Measurements from ENCODE around the gene TRAPPC12. TPM values are rescaled to one million over a fixed set of nuclear protein-coding genes. Genes with fewer than 3 reads are reported as not detected.

The TRAPPC12 gene
- total RNA-seq, 3 donors from 2014 or later, result 76.9 to 102 (median 97.8) TPM

DNA sequence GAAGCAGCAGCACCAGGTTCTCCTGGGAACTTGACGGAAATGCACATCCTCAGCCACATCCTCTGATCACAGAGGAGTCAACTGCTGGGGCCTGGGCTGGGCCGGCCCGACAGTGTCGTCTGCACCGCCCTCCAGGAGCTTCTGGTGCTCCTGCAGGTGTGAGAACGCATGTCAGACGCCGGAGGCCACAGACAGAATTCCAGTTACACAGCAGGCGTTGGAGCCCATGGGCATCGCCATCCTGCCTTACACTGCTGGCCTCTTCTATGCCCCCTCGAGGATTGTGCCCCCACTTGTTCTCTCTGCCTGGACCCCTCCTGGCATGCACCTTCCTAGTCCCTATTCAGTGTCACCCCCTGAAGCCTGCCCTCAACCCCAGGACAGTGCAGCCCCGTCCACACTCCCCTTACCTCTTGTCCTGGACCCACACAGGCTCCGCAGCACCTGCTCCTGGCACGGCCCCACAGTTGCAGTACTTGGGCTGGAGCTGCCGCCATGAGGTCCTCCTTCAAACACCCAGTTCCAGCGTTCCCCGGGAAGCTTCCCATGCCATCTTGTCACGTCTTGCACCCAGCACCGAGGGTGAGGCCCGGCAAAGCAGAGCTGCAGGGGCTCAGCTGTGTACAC is 102.4 kb downstream of the TRAPPC12 start:
- intact Hi-C loops (cut with DNase I, micrococcal nuclease), result no loop called here
- ATAC-seq, result no peak
- TF ChIP-seq, protein P1, sequence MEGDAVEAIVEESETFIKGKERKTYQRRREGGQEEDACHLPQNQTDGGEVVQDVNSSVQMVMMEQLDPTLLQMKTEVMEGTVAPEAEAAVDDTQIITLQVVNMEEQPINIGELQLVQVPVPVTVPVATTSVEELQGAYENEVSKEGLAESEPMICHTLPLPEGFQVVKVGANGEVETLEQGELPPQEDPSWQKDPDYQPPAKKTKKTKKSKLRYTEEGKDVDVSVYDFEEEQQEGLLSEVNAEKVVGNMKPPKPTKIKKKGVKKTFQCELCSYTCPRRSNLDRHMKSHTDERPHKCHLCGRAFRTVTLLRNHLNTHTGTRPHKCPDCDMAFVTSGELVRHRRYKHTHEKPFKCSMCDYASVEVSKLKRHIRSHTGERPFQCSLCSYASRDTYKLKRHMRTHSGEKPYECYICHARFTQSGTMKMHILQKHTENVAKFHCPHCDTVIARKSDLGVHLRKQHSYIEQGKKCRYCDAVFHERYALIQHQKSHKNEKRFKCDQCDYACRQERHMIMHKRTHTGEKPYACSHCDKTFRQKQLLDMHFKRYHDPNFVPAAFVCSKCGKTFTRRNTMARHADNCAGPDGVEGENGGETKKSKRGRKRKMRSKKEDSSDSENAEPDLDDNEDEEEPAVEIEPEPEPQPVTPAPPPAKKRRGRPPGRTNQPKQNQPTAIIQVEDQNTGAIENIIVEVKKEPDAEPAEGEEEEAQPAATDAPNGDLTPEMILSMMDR (IDR thresholded peaks at IDR 0.05), result no peak
- Histone ChIP-seq H3K9me3 (no peaks in the 10 kb centered on the region), H3K4me1 (ENCODE audit: low read depth) (peaks cover 8% of the 10 kb centered on the region), H3K36me3 (ENCODE audit: low read depth) (no peaks in the 10 kb centered on the region), H3K4me3 (no peak overlapping the region)
- DNase-seq, result no peak

- intact Hi-C loops (cut with DNase I, micrococcal nuclease), result no loop called here
- no peak for ATAC-seq
- DNase-seq, result no peak
- TF ChIP-seq, protein P1 (IDR thresholded peaks at IDR 0.05), result no peak
- Histone ChIP-seq H3K9me3 (no peaks in the 10 kb centered on the region), H3K36me3 (ENCODE audit: low read depth) (no peaks in the 10 kb centered on the region), H3K4me1 (ENCODE audit: low read depth) (peaks cover 8% of the 10 kb centered on the region), H3K4me3 (no peak overlapping the region)
These were observed 102.9 kb downstream of the TRAPPC12 start for GRCh38 chr2:3482363-3482821.

DNA sequence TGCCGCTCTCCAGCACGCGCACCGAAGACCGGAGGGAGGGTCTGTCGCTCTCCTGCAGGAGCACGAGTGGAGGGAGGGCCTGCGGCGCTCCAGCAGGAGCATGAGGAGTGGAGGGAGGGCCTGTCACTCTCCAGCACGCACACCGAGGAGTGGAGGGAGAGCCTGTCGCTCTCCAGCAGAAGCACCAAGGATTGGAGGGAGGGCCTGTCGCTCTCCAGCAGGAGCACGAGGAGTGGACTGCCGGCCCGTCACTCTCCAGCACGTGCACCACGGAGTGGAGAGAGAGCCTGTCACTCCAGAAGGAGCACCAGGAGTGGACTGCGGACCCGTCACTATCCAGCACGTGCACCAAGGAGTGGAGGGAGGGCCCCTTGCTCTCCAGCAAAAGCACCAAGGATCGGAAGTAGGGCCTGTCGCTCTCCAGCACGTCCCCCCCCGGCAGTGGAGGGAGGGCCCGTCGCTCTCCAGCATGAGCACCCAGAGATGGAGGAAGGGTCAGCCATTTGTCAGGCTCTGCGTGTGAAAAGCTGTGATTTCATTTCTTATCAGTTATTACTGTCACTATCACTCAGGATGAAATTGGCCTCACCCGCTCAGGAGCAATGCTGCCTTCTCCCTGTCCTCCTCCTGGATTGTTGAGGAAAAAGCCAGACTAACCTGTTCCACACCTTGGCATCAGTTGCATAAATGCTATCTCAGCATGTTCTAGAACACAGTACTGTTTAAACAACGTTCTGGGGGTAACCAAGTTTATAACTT is 103.9 kb downstream of the TRAPPC12 start:
- H3K4me3 ChIP-seq, result no peak overlapping the region
- H3K4me1 ChIP-seq (ENCODE audit: low read depth), result peaks cover 8% of the 10 kb centered on the region
- TF ChIP-seq, protein P1 (IDR thresholded peaks at IDR 0.05), result no peak
- no peaks in the 10 kb centered on the region for H3K36me3 ChIP-seq (ENCODE audit: low read depth)
- intact Hi-C loops (cut with DNase I, micrococcal nuclease), result no loop called here
- peak; percentile 88 for ATAC-seq
- no peaks in the 10 kb centered on the region for H3K9me3 ChIP-seq
- DNase-seq, result peak; percentile 62 to 92 (median 80)

- intact Hi-C loops (cut with DNase I, micrococcal nuclease), result no loop called here
- ATAC-seq (no peak), DNase-seq (no peak)
- no peaks in the 10 kb centered on the region for H3K9me3 ChIP-seq
- H3K4me1 ChIP-seq (ENCODE audit: low read depth), result peaks cover 8% of the 10 kb centered on the region
- no peaks in the 10 kb centered on the region for H3K36me3 ChIP-seq (ENCODE audit: low read depth)
- H3K4me3 ChIP-seq, result no peak overlapping the region
- TF ChIP-seq, protein P1 (IDR thresholded peaks at IDR 0.05), result no peak
These were observed 104.8 kb downstream of the TRAPPC12 start for GRCh38 chr2:3483986-3484960.

- intact Hi-C loops (cut with DNase I, micrococcal nuclease), result no loop called here
- TF ChIP-seq, protein P1 (IDR thresholded peaks at IDR 0.05), result no peak
- H3K4me3 ChIP-seq, result no peak overlapping the region
- H3K9me3 ChIP-seq, result no peaks in the 10 kb centered on the region
- no peaks in the 10 kb centered on the region for H3K36me3 ChIP-seq (ENCODE audit: low read depth)
- H3K4me1 ChIP-seq (ENCODE audit: low read depth), result peaks cover 5% of the 10 kb centered on the region
- ATAC-seq (no peak), DNase-seq (no peak)
These were observed 105.7 kb downstream of the TRAPPC12 start for GRCh38 chr2:3485166-3485565.

Data from mucosa of descending colon (tissue), 3 donors.